Right atrium auricular region (tissue), 2 donors: Measurements from ENCODE around the gene LPCAT2. TPM values are rescaled to one million over a fixed set of nuclear protein-coding genes. Genes with fewer than 3 reads are reported as not detected.

Experiments used
- DNase-seq: peaks from one replicate; pipeline ENCODE4 v3.0.0-alpha.2; 2019; ENCODE audit warnings: low spot score
- H3K27ac ChIP-seq, 2 donors: fragments of 200-600 bp; sonication (generic); 1 replicate in 1 of 2; 2 replicates in 1 of 2; pipeline ENCODE4 v1.5.1; 2016 to 2019
- H3K27me3 ChIP-seq, 2 donors: fragments of 200-600 bp; sonication (generic); one replicate each; pipeline versions ENCODE4 v1.5.1 to v1.6.0; 2017 to 2019
- H3K36me3 ChIP-seq: fragments of 200-600 bp; sonication (generic); one replicate; pipeline ENCODE4 v1.5.1; 2016
- H3K4me1 ChIP-seq, 2 donors: fragments of 200-600 bp; sonication (generic); one replicate each; pipeline versions ENCODE4 v1.5.1 to v1.6.0; 2017 to 2019
- H3K4me3 ChIP-seq, 2 donors: fragments of 200-600 bp; sonication (generic); 1 replicate in 1 of 2; 2 replicates in 1 of 2; pipeline ENCODE4 v1.5.1; 2017 to 2019; ENCODE audit warnings: mild to moderate bottlenecking in 1 of 2, moderate library complexity in 1 of 2
- H3K9me3 ChIP-seq, 2 donors: fragments of 200-600 bp; sonication (generic); one replicate each; pipeline ENCODE4 v1.5.1; 2019
- CTCF ChIP-seq, 2 donors: fragments of 200-600 bp; sonication (generic); IDR thresholded peaks; one replicate each; pipeline ENCODE4 v1.5.1; 2019; ENCODE audit warnings: antibody characterized with exemption in 2 of 2
- total RNA-seq, 2 donors: library from RNA; depleted of rRNA; stranded (reverse); fragments of >200 nt; gene quantifications; one replicate each; pipeline ENCODE4 v1.1.0, GENCODE V29; 2016

Gene LPCAT2
- 1 to 10 TPM; 5.0 to 9.9 TPM for total RNA-seq

- Histone ChIP-seq H3K4me1 (peaks cover 0 to 7% of the 10 kb centered on the region in 2 donors), H3K4me3 (peak within 1 kb of the TSS; percentile 50 to 75), H3K36me3 (no peaks in the 10 kb centered on the region), H3K9me3 (peaks cover 0 to 19% of the 10 kb centered on the region in 2 donors), H3K27ac (peak within 1 kb of the TSS; percentile 72 to 81), H3K27me3 (no peaks in the 10 kb centered on the region)
- no peak for TF ChIP-seq CTCF (IDR thresholded peaks at IDR 0.05)
- DNase-seq, result peak; percentile 91
Observed at GRCh38 chr16:55508941-55509931, at the start of gene LPCAT2. Gene LPCAT2, plus strand, starts transcription at chr16:55509072. Its CDS starts 110 bp downstream, at chr16:55509182.

GRCh38 chr16:55462241-55462640 is 46.6 kb upstream of the LPCAT2 start:
- no peak for TF ChIP-seq CTCF (IDR thresholded peaks at IDR 0.05)
- H3K4me1 ChIP-seq, result no peaks in the 10 kb centered on the region
- DNase-seq, result no peak
- H3K4me3 ChIP-seq, result no peak overlapping the region
- no peaks in the 10 kb centered on the region for H3K9me3 ChIP-seq
- H3K27ac ChIP-seq, result no peak overlapping the region
- no peaks in the 10 kb centered on the region for H3K27me3 ChIP-seq
- no peaks in the 10 kb centered on the region for H3K36me3 ChIP-seq

GRCh38 chr16:55464375-55464774 is 44.5 kb upstream of the LPCAT2 start:
- no peaks in the 10 kb centered on the region for H3K9me3 ChIP-seq

GRCh38 chr16:55465077-55465896 is 43.6 kb upstream of the LPCAT2 start:
- no peaks in the 10 kb centered on the region for H3K36me3 ChIP-seq
- no peaks in the 10 kb centered on the region for H3K4me1 ChIP-seq
- no peak overlapping the region for H3K27ac ChIP-seq
- H3K9me3 ChIP-seq, result no peaks in the 10 kb centered on the region
- TF ChIP-seq CTCF (IDR thresholded peaks at IDR 0.05), result peak; percentile 99 to 100
- no peak overlapping the region for H3K4me3 ChIP-seq
- DNase-seq, result peak; percentile 94
- no peaks in the 10 kb centered on the region for H3K27me3 ChIP-seq

More at GRCh38 chr16:55464375-55464774, 44.5 kb upstream of the LPCAT2 start:
- Histone ChIP-seq H3K4me1 (no peaks in the 10 kb centered on the region), H3K4me3 (no peak overlapping the region), H3K36me3 (no peaks in the 10 kb centered on the region), H3K27me3 (no peaks in the 10 kb centered on the region), H3K27ac (no peak overlapping the region)
- no peak for DNase-seq
- TF ChIP-seq CTCF (IDR thresholded peaks at IDR 0.05), result no peak

GRCh38 chr16:55466209-55466608 is 42.7 kb upstream of the LPCAT2 start:
- Histone ChIP-seq H3K27me3 (no peaks in the 10 kb centered on the region), H3K9me3 (no peaks in the 10 kb centered on the region), H3K4me3 (no peak overlapping the region), H3K4me1 (peaks cover 0 to 9% of the 10 kb centered on the region in 2 donors), H3K27ac (no peak overlapping the region), H3K36me3 (no peaks in the 10 kb centered on the region)
- TF ChIP-seq CTCF (IDR thresholded peaks at IDR 0.05), result no peak
- no peak for DNase-seq
